T follicular helper cell (primary cell): ENCODE data around the gene DRD1.
"Not testable (repeated sequence)": the region's sequence is repeated elsewhere in the genome, so short reads cannot be mapped to it uniquely, and the experiment has no call there.

Experiments used
- DNase-seq: peaks from one replicate; pipeline ENCODE4 v3.0.0-alpha.2; 2020; ENCODE audit warnings: low read depth

Gene DRD1

GRCh38 chr5:175427762-175428161 is 16.2 kb downstream of the DRD1 start:
- DNase-seq: no peak

- not testable (repeated sequence) for DNase-seq
Observed at GRCh38 chr5:175424594-175424993, 19.4 kb downstream of the DRD1 start.

- DNase-seq: no peak
Observed at GRCh38 chr5:175422058-175422457, 21.9 kb downstream of the DRD1 start.

GRCh38 chr5:175420383-175420782 is 23.6 kb downstream of the DRD1 start:
- DNase-seq: no peak

- DNase-seq: no peak
Observed at GRCh38 chr5:175418251-175418650, 25.7 kb downstream of the DRD1 start.

GRCh38 chr5:175417384-175417783 is 26.6 kb downstream of the DRD1 start:
- no peak for DNase-seq

GRCh38 chr5:175415303-175415702 is 28.7 kb downstream of the DRD1 start:
- DNase-seq: no peak

- DNase-seq: no peak
Observed at GRCh38 chr5:175410926-175411325, 33.1 kb downstream of the DRD1 start.

GRCh38 chr5:175406300-175406699 is 37.7 kb downstream of the DRD1 start:
- no peak for DNase-seq

- not testable (repeated sequence) for DNase-seq
Observed at GRCh38 chr5:175397590-175398297, 46.2 kb downstream of the DRD1 start.

- DNase-seq: not testable (repeated sequence)
Observed at GRCh38 chr5:175395430-175395829, 48.6 kb downstream of the DRD1 start.

GRCh38 chr5:175394601-175395000 is 49.4 kb downstream of the DRD1 start:
- no peak for DNase-seq

- no peak for DNase-seq
Observed at GRCh38 chr5:175393897-175394296, 50.1 kb downstream of the DRD1 start.

- DNase-seq: no peak
Observed at GRCh38 chr5:175392236-175392635, 51.7 kb downstream of the DRD1 start.

- DNase-seq: no peak
Observed at GRCh38 chr5:175390352-175391083, 53.5 kb downstream of the DRD1 start.
